Heart left ventricle (tissue), 16 donors: ENCODE measurements around the gene C19orf67. TPM values are rescaled to one million over a fixed set of nuclear protein-coding genes. Genes with fewer than 3 reads are reported as not detected.
"Not testable (repeated sequence)": the region's sequence is repeated elsewhere in the genome, so short reads cannot be mapped to it uniquely, and the experiment has no call there.

ENCODE experiments used
- ATAC-seq, 4 donors: fragments of 200-7000 bp; cut with Tn5 transposase; one replicate each; pipeline ENCODE4 v1.9.1; 2020 to 2022; ENCODE audit warnings: moderate library complexity in 4 of 4, mild to moderate bottlenecking in 3 of 4, moderate number of reproducible peaks in 1 of 4
- DNase-seq, 5 donors: peaks; one replicate each; pipeline ENCODE4 v3.0.0-alpha.2; 2020
- H3K27ac ChIP-seq, 12 donors: fragments of 200-600 bp; sonication (generic) in 4 of 12; one replicate each; pipeline versions ENCODE4 v1.5.0 to v1.8.0; 2016 to 2022; ENCODE audit warnings: mild to moderate bottlenecking in 2 of 12
- H3K27me3 ChIP-seq, 9 donors: fragments of 200-600 bp; sonication (generic) in 2 of 9; one replicate each; pipeline versions ENCODE4 v1.5.1 to v1.8.0; 2016 to 2022; ENCODE audit warnings: mild to moderate bottlenecking in 3 of 9
- H3K36me3 ChIP-seq, 9 donors: fragments of 200-600 bp; sonication (generic) in 2 of 9; one replicate each; pipeline versions ENCODE4 v1.5.0 to v1.8.0; 2018 to 2022; ENCODE audit warnings: mild to moderate bottlenecking in 2 of 9
- H3K4me1 ChIP-seq, 12 donors: fragments of 200-600 bp; sonication (generic) in 4 of 12; one replicate each; pipeline versions ENCODE4 v1.5.0 to v1.8.0; 2016 to 2022; ENCODE audit warnings: mild to moderate bottlenecking in 3 of 12
- H3K4me3 ChIP-seq, 12 donors: fragments of 200-600 bp; sonication (generic) in 4 of 12; one replicate each; pipeline versions ENCODE4 v1.5.0 to v1.8.0; 2017 to 2022; ENCODE audit warnings: mild to moderate bottlenecking in 9 of 12, moderate library complexity in 4 of 12
- H3K9me3 ChIP-seq, 12 donors: fragments of 200-600 bp; sonication (generic) in 4 of 12; one replicate each; pipeline versions ENCODE4 v1.5.0 to v1.8.0; 2016 to 2022; ENCODE audit warnings: mild to moderate bottlenecking in 1 of 12
- POLR2A ChIP-seq, 2 donors: fragments of 450-650 bp; IDR thresholded peaks; one replicate each; pipeline ENCODE4 v1.6.1; 2017; ENCODE audit warnings: antibody characterized with exemption in 2 of 2, mild to moderate bottlenecking in 2 of 2, moderate library complexity in 2 of 2
- WGBS, 4 donors: extraction: QIAGEN DNeasy Blood & Tissue Kit in 2 of 4; methylation state at CpG; one replicate each; pipeline versions ENCODE4 v1.1.5 to v1.1.7; 2013 to 2018; 5-methylcytosine and 5-hydroxymethylcytosine counted together
- intact Hi-C, 10 donors: fragments of 100-400 bp; cut with DNase I; formaldehyde crosslinking; loops; one replicate each; pipeline versions ENCODE4 v1.11.1 to v1.14.2; 2022
- polyA plus RNA-seq, 2 donors: library from polyadenylated mRNA; stranded (reverse); fragments of 200-250 nt; gene quantifications; one replicate each; pipeline ENCODE4 v1.2.3, GENCODE V29; 2013
- total RNA-seq, 9 donors: library from RNA; depleted of rRNA in 2 of 9; stranded (reverse); fragments of >200 nt in 2 of 9; fragmentation: NEBNext Ultra II Directional in 3 of 9; extraction: Animal tissue kit (Norgen Biotek cat#: 25700) in 3 of 9; gene quantifications; one replicate each; pipeline versions ENCODE4 v1.1.0 to v1.2.4, GENCODE V29; 2016 to 2023
- TF ChIP-seq, protein P1 (sequence below), 12 donors: fragments of 200-600 bp; sonication (generic) in 4 of 12; IDR thresholded peaks; one replicate each; pipeline versions ENCODE4 v1.5.0 to v1.8.0; 2018 to 2022; ENCODE audit warnings: antibody characterized with exemption in 12 of 12, mild to moderate bottlenecking in 5 of 12
- donor health status: ischemic (EF 13 %, LVEDD 7.1; RV severe dilation, severe dysfunction).
- donor health status: healthy with polysubstance abuse.
- donor health status: DM: no; HTN: yes; CAD: no.
- donor health status: DM: no; HTN: no; CAD: no.
- donor health status: ischemic (EF 25% LVEDD 6.9; RV normal size, moderate dysfunction).
- donor health status: ischemic (EF 25% LVEDD 5.7; RV mildly dilated, moderate dysfunction).
- donor health status: healthy.
- donor health status: DM: yes; HTN: yes; CAD: no.
- donor health status: ischemic (EF 35%, LVEDD 5.7; RV mildly dilated, moderate dysfunction).
- donor health status: nonischemic (EF 11% LVEDD 7.7; RV severe dilation, severe dysfunction).
- donor health status: DM: yes; HTN: yes; CAD: no.
- donor health status: PGD.
- donor health status: ischemic (EF 29% LVEDD 5.4; RV normal size, mild dysfunction).
- donor health status: nonischemic (EF 23%, LVEDD 6.1; RV moderate dilation, normal function).

The C19orf67 gene
- total and polyA plus RNA-seq, 11 donors: not detected

- ATAC-seq (no peak), DNase-seq (no peak)
- TF ChIP-seq, protein P1, sequence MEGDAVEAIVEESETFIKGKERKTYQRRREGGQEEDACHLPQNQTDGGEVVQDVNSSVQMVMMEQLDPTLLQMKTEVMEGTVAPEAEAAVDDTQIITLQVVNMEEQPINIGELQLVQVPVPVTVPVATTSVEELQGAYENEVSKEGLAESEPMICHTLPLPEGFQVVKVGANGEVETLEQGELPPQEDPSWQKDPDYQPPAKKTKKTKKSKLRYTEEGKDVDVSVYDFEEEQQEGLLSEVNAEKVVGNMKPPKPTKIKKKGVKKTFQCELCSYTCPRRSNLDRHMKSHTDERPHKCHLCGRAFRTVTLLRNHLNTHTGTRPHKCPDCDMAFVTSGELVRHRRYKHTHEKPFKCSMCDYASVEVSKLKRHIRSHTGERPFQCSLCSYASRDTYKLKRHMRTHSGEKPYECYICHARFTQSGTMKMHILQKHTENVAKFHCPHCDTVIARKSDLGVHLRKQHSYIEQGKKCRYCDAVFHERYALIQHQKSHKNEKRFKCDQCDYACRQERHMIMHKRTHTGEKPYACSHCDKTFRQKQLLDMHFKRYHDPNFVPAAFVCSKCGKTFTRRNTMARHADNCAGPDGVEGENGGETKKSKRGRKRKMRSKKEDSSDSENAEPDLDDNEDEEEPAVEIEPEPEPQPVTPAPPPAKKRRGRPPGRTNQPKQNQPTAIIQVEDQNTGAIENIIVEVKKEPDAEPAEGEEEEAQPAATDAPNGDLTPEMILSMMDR (IDR thresholded peaks at IDR 0.05): no peak
- no peak for TF ChIP-seq POLR2A (IDR thresholded peaks at IDR 0.05)
- no peaks in the 10 kb centered on the region for H3K27me3 ChIP-seq
- H3K4me3 ChIP-seq: no peak overlapping the region
- no peaks in the 10 kb centered on the region for H3K9me3 ChIP-seq
- no peak overlapping the region for H3K27ac ChIP-seq
- H3K36me3 ChIP-seq: peaks cover 0 to 33% (median 0%) of the 10 kb centered on the region in 9 donors
- intact Hi-C loops: no loop called here
- peaks cover 0 to 19% (median 8%) of the 10 kb centered on the region in 12 donors for H3K4me1 ChIP-seq
- WGBS, 4 donors: 87 to 95% (median 91%) methylated on average over 3 to 7 of the region's 7 CpGs
Observed at GRCh38 chr19:14039181-14039580, 46.4 kb downstream of the C19orf67 start.

GRCh38 chr19:14035706-14036105, 49.9 kb downstream of the C19orf67 start:
- H3K9me3 ChIP-seq: no peaks in the 10 kb centered on the region
- no peak overlapping the region for H3K4me3 ChIP-seq
- ATAC-seq (no peak), DNase-seq (no peak)
- WGBS, 4 donors: 82 to 84% (median 84%) methylated on average over 7 of the region's 7 CpGs
- intact Hi-C loops: no loop called here
- TF ChIP-seq POLR2A (IDR thresholded peaks at IDR 0.05): no peak
- peaks cover 0 to 7% (median 0%) of the 10 kb centered on the region in 9 donors for H3K27me3 ChIP-seq
- peak overlapping the region in 9 of 12 donors; percentile 2 to 63 (median 49) for H3K27ac ChIP-seq
- H3K4me1 ChIP-seq: peaks cover 0 to 17% (median 8%) of the 10 kb centered on the region in 12 donors
- H3K36me3 ChIP-seq: peaks cover 0 to 15% (median 0%) of the 10 kb centered on the region in 9 donors

DNA sequence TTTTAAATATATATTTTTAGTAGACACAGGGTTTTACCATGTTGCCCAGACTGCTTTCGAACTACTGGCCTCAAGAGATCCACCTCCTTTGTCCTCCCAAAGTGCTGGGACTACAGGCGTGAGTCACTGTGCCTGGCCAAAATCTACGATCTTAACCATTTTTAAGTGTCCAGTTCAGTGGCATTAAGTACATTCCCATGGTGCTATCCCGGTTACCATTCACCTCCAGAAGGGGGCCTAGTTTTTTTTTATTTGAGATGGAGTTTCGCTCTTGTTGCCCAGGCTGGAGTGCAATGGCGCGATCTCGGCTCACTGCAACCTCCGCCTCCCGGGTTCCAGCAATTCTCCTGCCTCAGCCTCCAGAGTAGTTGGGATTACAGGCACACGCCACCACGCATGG, 50.4 kb downstream of the C19orf67 start:
- H3K4me3 ChIP-seq, ATAC-seq, H3K27me3 ChIP-seq, DNase-seq, intact Hi-C loops, H3K9me3 ChIP-seq: not testable (repeated sequence)
- Histone ChIP-seq H3K27ac (peak overlapping the region in 6 of 12 donors; percentile 18 to 57 (median 44)), H3K36me3 (peaks cover 0 to 14% (median 0%) of the 10 kb centered on the region in 9 donors), H3K4me1 (peaks cover 0 to 17% (median 8%) of the 10 kb centered on the region in 12 donors)
- 90 to 95% (median 92%) methylated on average over 12 of the region's 12 CpGs for WGBS, 4 donors

GRCh38 chr19:14033946-14034345, 51.6 kb downstream of the C19orf67 start:
- peaks cover 0 to 7% (median 0%) of the 10 kb centered on the region in 9 donors for H3K27me3 ChIP-seq
- 95 to 98% (median 97%) methylated on average over 2 of the region's 2 CpGs for WGBS, 4 donors
- H3K36me3 ChIP-seq: peaks cover 0 to 2% (median 0%) of the 10 kb centered on the region in 9 donors
- ATAC-seq (no peak), DNase-seq (no peak)
- H3K4me3 ChIP-seq: no peak overlapping the region
- H3K27ac ChIP-seq: no peak overlapping the region
- H3K9me3 ChIP-seq: no peaks in the 10 kb centered on the region
- peaks cover 0 to 17% (median 8%) of the 10 kb centered on the region in 12 donors for H3K4me1 ChIP-seq
- intact Hi-C loops: no loop called here
- TF ChIP-seq, protein P1 (IDR thresholded peaks at IDR 0.05): no peak
- no peak for TF ChIP-seq POLR2A (IDR thresholded peaks at IDR 0.05)

GRCh38 chr19:14031719-14032480, 53.7 kb downstream of the C19orf67 start, which contains the start of gene IL27RA:
Gene IL27RA, plus strand, starts transcription at chr19:14031762. Its CDS starts 111 bp downstream, at chr19:14031873.
- Histone ChIP-seq H3K36me3 (no peaks in the 10 kb centered on the region), H3K27me3 (peaks cover 0 to 7% (median 0%) of the 10 kb centered on the region in 9 donors), H3K9me3 (no peaks in the 10 kb centered on the region), H3K4me3 (peak within 1 kb of the TSS; percentile 60 to 85 (median 70)), H3K27ac (peak within 1 kb of the TSS; percentile 76 to 97 (median 90)), H3K4me1 (peaks cover 0 to 17% (median 8%) of the 10 kb centered on the region in 12 donors)
- DNase-seq: peak; percentile 69 to 85 (median 75)
- 0 to 2% (median 0%) methylated on average over 6 to 63 of the region's 63 CpGs for WGBS, 4 donors
- TF ChIP-seq, protein P1 (IDR thresholded peaks at IDR 0.05): peak; percentile 47 to 73 (median 62)
- peak in 1 of 2 donors; percentile 51 for TF ChIP-seq POLR2A (IDR thresholded peaks at IDR 0.05)
- peak; percentile 76 to 88 (median 83) for ATAC-seq
- intact Hi-C loops: no loop called here
